Skeletal muscle satellite cell (primary cell): ENCODE measurements around the gene DLGAP5. TPM values are rescaled to one million over a fixed set of nuclear protein-coding genes. Genes with fewer than 3 reads are reported as not detected.

Source experiments
- H3K27me3 ChIP-seq: 2 replicates; pipeline ENCODE4 v1.7.0; 2013; ENCODE audit warnings: low read length; ENCODE audit not compliant: control insufficient read depth, insufficient read depth
- H3K36me3 ChIP-seq: 2 replicates; pipeline ENCODE4 v1.7.0; 2013; ENCODE audit warnings: mild to moderate bottlenecking, control low read depth, low read length; ENCODE audit not compliant: insufficient read depth
- H3K4me1 ChIP-seq: 2 replicates; pipeline ENCODE4 v1.7.0; 2013; ENCODE audit warnings: low read length; ENCODE audit not compliant: control insufficient read depth, insufficient read depth
- H3K4me2 ChIP-seq: 2 replicates; pipeline ENCODE4 v1.7.0; 2013; ENCODE audit warnings: mild to moderate bottlenecking, low read length
- H3K4me3 ChIP-seq: 2 replicates; pipeline ENCODE4 v1.7.0; 2013; ENCODE audit warnings: low read length
- H3K9ac ChIP-seq: 2 replicates; pipeline ENCODE4 v1.7.0; 2013; ENCODE audit warnings: mild to moderate bottlenecking, low read depth, low read length, moderate library complexity
- H3K9me3 ChIP-seq: replicated peaks from 2 replicates; pipeline ENCODE4 v1.7.0; 2013; ENCODE audit warnings: mild to moderate bottlenecking, control low read depth, low read length
- total RNA-seq: library from RNA; depleted of rRNA; stranded (reverse); fragments of >200 nt; gene quantifications from 2 replicates; pipeline ENCODE4 v1.2.3, GENCODE V29; 2012; rRNA removed

The DLGAP5 gene, protein sequence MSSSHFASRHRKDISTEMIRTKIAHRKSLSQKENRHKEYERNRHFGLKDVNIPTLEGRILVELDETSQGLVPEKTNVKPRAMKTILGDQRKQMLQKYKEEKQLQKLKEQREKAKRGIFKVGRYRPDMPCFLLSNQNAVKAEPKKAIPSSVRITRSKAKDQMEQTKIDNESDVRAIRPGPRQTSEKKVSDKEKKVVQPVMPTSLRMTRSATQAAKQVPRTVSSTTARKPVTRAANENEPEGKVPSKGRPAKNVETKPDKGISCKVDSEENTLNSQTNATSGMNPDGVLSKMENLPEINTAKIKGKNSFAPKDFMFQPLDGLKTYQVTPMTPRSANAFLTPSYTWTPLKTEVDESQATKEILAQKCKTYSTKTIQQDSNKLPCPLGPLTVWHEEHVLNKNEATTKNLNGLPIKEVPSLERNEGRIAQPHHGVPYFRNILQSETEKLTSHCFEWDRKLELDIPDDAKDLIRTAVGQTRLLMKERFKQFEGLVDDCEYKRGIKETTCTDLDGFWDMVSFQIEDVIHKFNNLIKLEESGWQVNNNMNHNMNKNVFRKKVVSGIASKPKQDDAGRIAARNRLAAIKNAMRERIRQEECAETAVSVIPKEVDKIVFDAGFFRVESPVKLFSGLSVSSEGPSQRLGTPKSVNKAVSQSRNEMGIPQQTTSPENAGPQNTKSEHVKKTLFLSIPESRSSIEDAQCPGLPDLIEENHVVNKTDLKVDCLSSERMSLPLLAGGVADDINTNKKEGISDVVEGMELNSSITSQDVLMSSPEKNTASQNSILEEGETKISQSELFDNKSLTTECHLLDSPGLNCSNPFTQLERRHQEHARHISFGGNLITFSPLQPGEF
- 22.1 and 24.7 TPM in 2 replicates for total RNA-seq

GRCh38 chr14:55191203-55192053 is at the start of gene DLGAP5:
Gene DLGAP5 (minus strand): TSS chr14:55191585. CDS start chr14:55189179, 2,406 bp downstream.
- peak within 1 kb of the TSS; percentile 86 for H3K4me2 ChIP-seq
- H3K9me3 ChIP-seq: no peaks in the 10 kb centered on the region
- no peaks in the 10 kb centered on the region for H3K36me3 ChIP-seq
- H3K9ac ChIP-seq: peak within 1 kb of the TSS; percentile 73
- H3K4me1 ChIP-seq: peaks cover 19% of the 10 kb centered on the region
- no peaks in the 10 kb centered on the region for H3K27me3 ChIP-seq
- H3K4me3 ChIP-seq: peak within 1 kb of the TSS; percentile 93

DNA sequence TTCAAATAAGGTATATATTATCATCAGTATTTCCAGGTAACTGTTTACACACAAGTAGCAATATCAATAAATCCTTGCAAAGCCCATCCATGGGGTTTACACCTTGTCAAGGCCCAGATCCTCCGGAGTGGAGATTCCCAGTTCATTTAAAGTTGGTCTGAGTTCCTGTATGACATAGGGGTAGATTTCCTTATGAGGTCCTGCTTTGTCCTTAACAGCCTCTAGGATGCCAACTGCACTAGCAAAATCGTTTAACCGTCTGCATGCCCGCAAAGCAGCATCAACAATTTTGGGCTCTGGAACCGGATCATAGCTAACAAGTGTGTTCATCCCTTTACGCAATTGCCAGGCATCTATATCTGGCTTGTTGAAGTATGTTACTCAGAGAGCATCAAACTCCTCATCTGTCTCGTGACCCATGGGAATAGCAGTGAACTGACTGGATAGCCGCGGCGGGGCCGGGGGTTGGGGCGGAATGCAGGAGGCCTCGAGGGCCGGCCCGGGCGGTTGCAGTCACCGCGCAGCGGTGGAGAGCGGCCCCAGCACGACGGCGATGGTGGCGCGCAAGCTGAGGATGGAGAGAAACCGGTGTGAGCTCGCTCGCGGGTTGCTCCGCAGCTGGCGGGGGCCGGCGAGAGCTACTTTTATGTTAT is 49.3 kb upstream of the DLGAP5 start:
- Histone ChIP-seq H3K27me3 (peaks cover 34% of the 10 kb centered on the region), H3K4me3 (no peak overlapping the region)

DNA sequence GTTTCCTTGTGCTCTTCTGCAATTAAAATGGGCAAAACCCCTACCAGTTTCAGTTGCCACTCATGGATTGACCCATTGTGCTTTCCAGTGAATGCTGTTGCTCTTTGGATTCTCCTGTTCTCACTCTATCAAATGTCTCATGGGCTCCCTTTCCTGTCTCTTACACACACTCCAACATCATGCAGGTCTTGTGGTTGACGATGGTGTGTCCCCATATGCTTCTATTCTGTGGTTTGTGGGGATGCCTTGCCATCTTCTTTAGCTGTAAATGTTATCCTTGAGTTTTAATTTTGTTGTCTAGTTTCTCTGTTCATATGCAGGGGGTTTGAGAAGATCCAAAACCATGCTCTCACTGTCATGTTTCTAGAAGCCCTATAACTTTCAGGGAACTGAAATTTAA is 47.9 kb upstream of the DLGAP5 start:
- no peak overlapping the region for H3K4me3 ChIP-seq
- no peaks in the 10 kb centered on the region for H3K36me3 ChIP-seq
- no peak overlapping the region for H3K4me2 ChIP-seq
- H3K4me1 ChIP-seq: no peaks in the 10 kb centered on the region
- H3K9me3 ChIP-seq: no peaks in the 10 kb centered on the region
- peaks cover 30% of the 10 kb centered on the region for H3K27me3 ChIP-seq
- no peak overlapping the region for H3K9ac ChIP-seq

More for the DNA sequence above, 49.3 kb upstream of the DLGAP5 start:
- Histone ChIP-seq H3K9ac (no peak overlapping the region), H3K4me1 (no peaks in the 10 kb centered on the region), H3K36me3 (no peaks in the 10 kb centered on the region), H3K9me3 (no peaks in the 10 kb centered on the region), H3K4me2 (no peak overlapping the region)

DNA sequence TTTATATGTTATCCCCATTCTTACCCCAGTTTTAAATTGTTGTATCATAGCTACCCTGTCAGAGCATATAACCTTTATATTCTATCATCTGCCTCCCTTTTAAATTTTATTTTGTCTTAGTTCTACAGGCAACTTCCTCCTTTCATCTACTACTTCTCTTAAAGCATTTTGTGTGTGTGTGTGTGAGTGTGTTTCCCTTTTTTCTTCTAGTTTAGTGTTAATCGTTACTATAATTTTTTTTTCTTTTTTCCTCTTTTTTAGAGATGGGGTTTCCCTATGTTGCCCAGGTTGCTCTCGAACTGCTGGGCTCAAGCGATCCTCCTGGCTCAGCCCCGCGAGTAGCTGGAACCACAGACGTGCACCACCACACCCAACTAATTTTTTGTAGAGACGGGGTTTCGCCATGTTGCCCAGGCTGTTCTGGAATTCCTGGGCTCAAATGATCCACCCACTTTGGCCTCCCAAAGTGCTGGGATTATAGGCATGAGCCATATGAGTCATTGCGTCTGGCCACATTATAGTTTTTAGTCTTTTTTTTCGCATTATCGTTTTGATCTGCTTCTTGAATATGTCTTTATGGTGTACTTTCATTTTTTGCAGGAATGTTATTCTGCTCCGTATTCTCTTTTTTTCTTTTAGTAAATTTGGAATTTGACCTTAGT is 46.8 kb upstream of the DLGAP5 start:
- H3K9me3 ChIP-seq: no peaks in the 10 kb centered on the region
- no peak overlapping the region for H3K4me2 ChIP-seq
- H3K27me3 ChIP-seq: peaks cover 31% of the 10 kb centered on the region
- H3K9ac ChIP-seq: no peak overlapping the region
- H3K4me1 ChIP-seq: no peaks in the 10 kb centered on the region
- H3K36me3 ChIP-seq: no peaks in the 10 kb centered on the region
- no peak overlapping the region for H3K4me3 ChIP-seq

DNA sequence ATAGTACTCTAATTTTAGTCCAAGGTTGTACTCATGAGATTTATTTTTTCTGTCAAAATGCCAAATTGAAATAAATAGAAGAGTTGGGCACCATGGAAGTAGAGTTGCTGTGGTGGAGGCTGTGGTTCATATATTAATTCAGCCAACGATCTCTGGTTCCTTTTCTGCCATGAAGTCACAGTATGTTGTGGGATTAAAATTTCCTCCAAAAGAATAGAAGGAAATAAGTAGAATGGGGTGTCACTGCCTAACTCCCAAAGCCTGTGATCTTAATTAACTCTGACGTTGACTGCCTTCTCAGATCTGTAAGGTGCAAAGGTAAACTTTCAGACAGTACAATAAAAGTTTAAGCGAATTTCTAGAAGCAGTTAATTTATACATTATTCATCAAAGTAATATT is 42.2 kb upstream of the DLGAP5 start:
- no peak overlapping the region for H3K9ac ChIP-seq
- H3K9me3 ChIP-seq: no peaks in the 10 kb centered on the region

GRCh38 chr14:55228261-55228660 is 36.9 kb upstream of the DLGAP5 start:
- H3K36me3 ChIP-seq: no peaks in the 10 kb centered on the region
- H3K4me3 ChIP-seq: no peak overlapping the region
- H3K27me3 ChIP-seq: peaks cover 27% of the 10 kb centered on the region
- H3K4me1 ChIP-seq: no peaks in the 10 kb centered on the region
- H3K4me2 ChIP-seq: no peak overlapping the region
- no peak overlapping the region for H3K9ac ChIP-seq
- H3K9me3 ChIP-seq: no peaks in the 10 kb centered on the region

More for the DNA sequence above, 42.2 kb upstream of the DLGAP5 start:
- Histone ChIP-seq H3K4me3 (no peak overlapping the region), H3K27me3 (peaks cover 41% of the 10 kb centered on the region), H3K4me1 (no peaks in the 10 kb centered on the region), H3K4me2 (no peak overlapping the region), H3K36me3 (no peaks in the 10 kb centered on the region)

DNA sequence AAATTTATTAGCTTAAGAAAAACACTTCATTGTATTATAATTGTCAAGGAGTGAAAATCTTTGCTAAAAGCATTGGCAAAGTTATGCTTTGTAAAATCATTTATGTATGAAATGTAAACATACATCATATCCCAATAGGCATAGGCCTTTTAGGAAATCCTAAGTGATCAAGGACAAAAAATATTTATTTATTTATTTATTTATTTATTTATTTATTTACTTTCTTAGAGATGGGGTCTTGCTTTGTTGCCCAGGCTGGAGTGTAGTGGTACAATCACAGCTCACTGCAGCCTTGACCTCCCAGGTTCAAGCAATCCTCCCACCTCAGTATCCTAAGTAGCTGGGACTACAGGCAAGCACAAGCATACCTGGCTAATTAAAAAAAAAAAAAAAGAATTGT is 32.0 kb upstream of the DLGAP5 start:
- Histone ChIP-seq H3K27me3 (no peaks in the 10 kb centered on the region), H3K9me3 (no peaks in the 10 kb centered on the region), H3K4me1 (peaks cover 6% of the 10 kb centered on the region), H3K36me3 (no peaks in the 10 kb centered on the region), H3K4me2 (no peak overlapping the region), H3K4me3 (no peak overlapping the region), H3K9ac (no peak overlapping the region)

GRCh38 chr14:55221968-55222367 is 30.6 kb upstream of the DLGAP5 start:
- no peak overlapping the region for H3K4me2 ChIP-seq
- no peaks in the 10 kb centered on the region for H3K36me3 ChIP-seq

DNA sequence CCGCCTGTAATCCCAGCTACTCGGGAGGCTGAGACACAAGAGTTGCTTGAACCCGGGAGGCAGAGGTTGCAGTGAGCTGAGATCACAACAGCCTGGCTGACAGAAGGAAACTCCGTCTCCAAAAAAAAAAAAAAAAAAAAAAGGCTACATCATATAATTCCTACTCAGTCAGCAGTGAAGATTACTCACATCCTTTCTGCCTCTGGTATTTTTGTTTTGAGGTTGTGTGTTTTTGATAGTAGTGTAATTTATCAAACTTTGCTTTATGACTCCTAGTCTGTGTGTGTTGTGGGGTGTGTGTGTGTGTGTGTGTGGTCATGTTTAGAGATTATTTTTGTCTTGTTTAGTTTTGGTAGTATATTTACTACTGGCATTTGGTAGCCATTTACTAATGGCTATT is 29.8 kb upstream of the DLGAP5 start:
- Histone ChIP-seq H3K4me1 (peaks cover 6% of the 10 kb centered on the region), H3K36me3 (no peaks in the 10 kb centered on the region), H3K9me3 (no peaks in the 10 kb centered on the region), H3K9ac (no peak overlapping the region), H3K27me3 (no peaks in the 10 kb centered on the region), H3K4me2 (no peak overlapping the region), H3K4me3 (no peak overlapping the region)

More at GRCh38 chr14:55221968-55222367, 30.6 kb upstream of the DLGAP5 start:
- no peaks in the 10 kb centered on the region for H3K27me3 ChIP-seq
- H3K9me3 ChIP-seq: no peaks in the 10 kb centered on the region
- no peak overlapping the region for H3K9ac ChIP-seq
- peaks cover 6% of the 10 kb centered on the region for H3K4me1 ChIP-seq
- no peak overlapping the region for H3K4me3 ChIP-seq

- H3K4me3 ChIP-seq: no peak overlapping the region
- no peaks in the 10 kb centered on the region for H3K9me3 ChIP-seq
- H3K9ac ChIP-seq: no peak overlapping the region
- H3K36me3 ChIP-seq: no peaks in the 10 kb centered on the region
- no peak overlapping the region for H3K4me2 ChIP-seq
- H3K27me3 ChIP-seq: no peaks in the 10 kb centered on the region
- H3K4me1 ChIP-seq: peaks cover 6% of the 10 kb centered on the region
These were observed 28.8 kb upstream of the DLGAP5 start for GRCh38 chr14:55220230-55220629.
